ENCODE results near the gene NTN4.

DNA sequence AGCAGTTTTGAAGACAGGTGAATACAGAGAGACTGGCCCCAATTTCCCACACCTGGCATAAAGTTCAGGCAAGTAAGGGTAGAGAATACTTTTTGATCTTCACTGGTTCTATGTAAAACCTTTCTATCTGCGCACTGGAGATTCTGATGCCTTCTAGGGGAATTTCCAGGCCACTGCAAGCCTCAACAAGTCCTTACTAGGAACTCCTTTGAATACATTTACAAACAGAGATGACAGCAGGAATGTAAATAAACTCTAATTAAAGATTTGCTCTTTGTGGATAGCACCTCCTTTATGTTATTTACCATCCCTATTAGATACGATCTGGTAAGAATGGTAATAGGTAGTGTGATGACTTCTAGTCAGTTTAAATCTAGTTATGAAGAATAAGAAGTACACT is 69.2 kb downstream of the NTN4 start:
- TF ChIP-seq FOXP2 (optimal IDR thresholded peaks at IDR 0.05; ENCODE audit: borderline replicate concordance, extremely low read depth, extremely low read length, insufficient read depth) (no peak), TAF1 (IDR thresholded peaks at IDR 0.05; ENCODE audit: borderline replicate concordance, insufficient read depth, low read length) (no peak), POLR2AphosphoS5 (IDR thresholded peaks at IDR 0.05; ENCODE audit: low read depth, low read length) (no peak), SIN3A (IDR thresholded peaks at IDR 0.05; ENCODE audit: borderline replicate concordance, insufficient read depth, low read length) (no peak)
- TF ChIP-seq, protein P1, sequence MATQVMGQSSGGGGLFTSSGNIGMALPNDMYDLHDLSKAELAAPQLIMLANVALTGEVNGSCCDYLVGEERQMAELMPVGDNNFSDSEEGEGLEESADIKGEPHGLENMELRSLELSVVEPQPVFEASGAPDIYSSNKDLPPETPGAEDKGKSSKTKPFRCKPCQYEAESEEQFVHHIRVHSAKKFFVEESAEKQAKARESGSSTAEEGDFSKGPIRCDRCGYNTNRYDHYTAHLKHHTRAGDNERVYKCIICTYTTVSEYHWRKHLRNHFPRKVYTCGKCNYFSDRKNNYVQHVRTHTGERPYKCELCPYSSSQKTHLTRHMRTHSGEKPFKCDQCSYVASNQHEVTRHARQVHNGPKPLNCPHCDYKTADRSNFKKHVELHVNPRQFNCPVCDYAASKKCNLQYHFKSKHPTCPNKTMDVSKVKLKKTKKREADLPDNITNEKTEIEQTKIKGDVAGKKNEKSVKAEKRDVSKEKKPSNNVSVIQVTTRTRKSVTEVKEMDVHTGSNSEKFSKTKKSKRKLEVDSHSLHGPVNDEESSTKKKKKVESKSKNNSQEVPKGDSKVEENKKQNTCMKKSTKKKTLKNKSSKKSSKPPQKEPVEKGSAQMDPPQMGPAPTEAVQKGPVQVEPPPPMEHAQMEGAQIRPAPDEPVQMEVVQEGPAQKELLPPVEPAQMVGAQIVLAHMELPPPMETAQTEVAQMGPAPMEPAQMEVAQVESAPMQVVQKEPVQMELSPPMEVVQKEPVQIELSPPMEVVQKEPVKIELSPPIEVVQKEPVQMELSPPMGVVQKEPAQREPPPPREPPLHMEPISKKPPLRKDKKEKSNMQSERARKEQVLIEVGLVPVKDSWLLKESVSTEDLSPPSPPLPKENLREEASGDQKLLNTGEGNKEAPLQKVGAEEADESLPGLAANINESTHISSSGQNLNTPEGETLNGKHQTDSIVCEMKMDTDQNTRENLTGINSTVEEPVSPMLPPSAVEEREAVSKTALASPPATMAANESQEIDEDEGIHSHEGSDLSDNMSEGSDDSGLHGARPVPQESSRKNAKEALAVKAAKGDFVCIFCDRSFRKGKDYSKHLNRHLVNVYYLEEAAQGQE (IDR thresholded peaks at IDR 0.05; ENCODE audit: insufficient read depth in 1 of 2, low read depth in 2 of 2, low read length in 2 of 2): no peak

Measured in PFSK-1 (cell line).